Activated CD4-positive, alpha-beta memory T cell treated with anti-CD3 and anti-CD28 coated beads for 36 hours (primary cell): Measurements from ENCODE around the gene CDK18. TPM values are rescaled to one million over a fixed set of nuclear protein-coding genes. Genes with fewer than 3 reads are reported as not detected.
"Not testable (repeated sequence)": the region's sequence is repeated elsewhere in the genome, so short reads cannot be mapped to it uniquely, and the experiment has no call there.

ENCODE experiments used
- CTCF ChIA-PET: fragments of 350-600 bp; sonication (Branson Sonifier 250); formaldehyde crosslinking; loops from one replicate; lab custom pipeline; 2021; ENCODE audit warnings: antibody characterized with exemption, inconsistent platforms; lab: Charles Lee
- POLR2A ChIA-PET: fragments of 350-600 bp; sonication (Branson Sonifier 250); formaldehyde crosslinking; loops from one replicate; lab custom pipeline; 2021; ENCODE audit warnings: antibody characterized with exemption; lab: Charles Lee
- DNase-seq: peaks from one replicate; pipeline ENCODE4 v3.0.0-alpha.2; 2020
- H3K27ac Mint-ChIP-seq: one replicate; pipeline ENCODE4 v1.8.0; 2021; ENCODE audit warnings: mixed read lengths
- H3K27me3 Mint-ChIP-seq: one replicate; pipeline ENCODE4 v1.8.0; 2021; ENCODE audit warnings: mixed read lengths
- H3K36me3 Mint-ChIP-seq: one replicate; pipeline ENCODE4 v1.8.0; 2021; ENCODE audit warnings: mixed read lengths
- H3K4me1 Mint-ChIP-seq: one replicate; pipeline ENCODE4 v1.8.0; 2021; ENCODE audit warnings: low read depth, mixed read lengths
- H3K4me3 Mint-ChIP-seq: one replicate; pipeline ENCODE4 v1.8.0; 2021; ENCODE audit warnings: mild to moderate bottlenecking, mixed read lengths
- H3K9me3 Mint-ChIP-seq: one replicate; pipeline ENCODE4 v1.8.0; 2021; ENCODE audit warnings: mixed read lengths
- intact Hi-C: fragments of 100-400 bp; cut with micrococcal nuclease; formaldehyde crosslinking; loops from one replicate; pipeline ENCODE4 v1.15.1; 2023
- total RNA-seq, 2 experiments: library from RNA; stranded (reverse); gene quantifications; one replicate each; pipeline ENCODE4 v1.2.3, GENCODE V29; 2021

The CDK18 gene
- total RNA-seq, 2 experiments from 2014 or later = 2.5 to 2.6 TPM

DNA sequence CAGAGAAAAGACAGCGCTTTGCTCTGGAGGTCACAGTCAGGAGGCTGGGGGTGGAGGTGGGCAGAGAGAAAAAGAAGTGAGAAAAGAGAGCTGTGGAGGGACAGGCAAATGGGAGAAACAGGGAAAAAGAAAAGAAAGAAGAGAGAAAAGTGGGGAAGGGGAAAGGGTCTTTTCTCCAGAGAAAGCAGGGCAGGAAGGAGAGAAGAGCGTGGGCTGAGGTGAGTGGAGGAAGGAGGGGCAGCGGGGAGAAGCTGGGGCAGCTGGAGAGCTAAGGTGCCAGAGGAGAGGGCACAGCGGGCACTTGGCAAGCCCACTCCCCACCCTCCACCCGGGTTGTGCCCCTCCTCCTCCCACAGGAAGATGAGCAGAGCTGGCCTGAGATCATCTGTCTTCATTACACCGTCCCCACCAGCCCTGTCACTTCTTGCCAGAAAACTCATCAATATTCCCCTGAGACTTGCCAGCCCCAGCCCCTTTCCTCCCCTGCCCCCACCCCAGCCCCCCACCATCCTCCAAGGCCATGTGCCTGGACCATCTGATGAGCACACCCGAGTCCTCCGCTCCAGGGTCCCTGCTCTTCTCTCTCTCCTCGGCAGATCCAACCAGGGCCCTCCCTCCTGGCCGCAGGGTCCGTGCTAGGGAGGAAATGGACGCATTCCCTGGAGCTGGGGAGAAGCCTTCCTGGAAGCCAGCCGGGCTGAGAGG lies 31.6 kb upstream of the CDK18 start:
- Mint-ChIP-seq H3K9me3 (peaks cover 18% of the 10 kb centered on the region), H3K27me3 (peaks cover 33% of the 10 kb centered on the region), H3K27ac (no peak overlapping the region), H3K4me3 (no peak overlapping the region), H3K4me1 (no peaks in the 10 kb centered on the region), H3K36me3 (peaks cover 11% of the 10 kb centered on the region)
- ChIA-PET POLR2A (no interaction called here), CTCF (interaction anchor here (1.5 to 10.3 kb wide), 4 partner anchors 14 to 51 kb away, joined by 3 to 75 read pairs (median 4); no protein-coding TSS in a partner anchor)
- intact Hi-C loops = no loop called here
- DNase-seq = no peak

GRCh38 chr1:205473475-205473874 lies 31.0 kb upstream of the CDK18 start:
- ChIA-PET POLR2A (no interaction called here), CTCF (interaction anchor here (1.5 to 10.3 kb wide), 4 partner anchors 13 to 50 kb away, joined by 3 to 75 read pairs (median 4); no protein-coding TSS in a partner anchor)
- Mint-ChIP-seq H3K27me3 (peaks cover 33% of the 10 kb centered on the region), H3K4me3 (no peak overlapping the region), H3K4me1 (no peaks in the 10 kb centered on the region), H3K27ac (no peak overlapping the region), H3K9me3 (peaks cover 18% of the 10 kb centered on the region), H3K36me3 (peaks cover 11% of the 10 kb centered on the region)
- no peak for DNase-seq
- intact Hi-C loops = no loop called here

DNA sequence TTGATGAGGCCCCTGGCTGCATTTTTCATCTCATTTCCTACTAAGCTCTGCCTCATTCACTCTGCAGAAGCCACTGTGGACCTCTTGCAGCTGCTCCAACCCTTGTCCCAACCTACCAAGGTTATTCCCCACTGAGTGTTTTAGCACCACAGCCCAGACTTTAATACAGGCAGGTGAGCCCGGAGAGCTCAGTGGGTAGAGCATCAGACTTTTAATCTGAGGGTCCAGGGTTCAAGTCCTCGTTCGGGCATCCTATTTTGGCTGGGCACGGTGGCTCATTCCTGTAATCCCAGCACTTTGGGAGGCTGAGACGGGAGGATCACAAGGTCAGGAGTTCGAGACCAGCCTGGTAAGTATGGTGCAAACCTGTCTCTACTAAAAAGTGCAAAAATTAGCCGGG lies 30.5 kb upstream of the CDK18 start:
- peaks cover 18% of the 10 kb centered on the region for H3K9me3 Mint-ChIP-seq
- H3K4me1 Mint-ChIP-seq = no peaks in the 10 kb centered on the region
- CTCF ChIA-PET = interaction anchor here (1.5 to 10.3 kb wide), 4 partner anchors 13 to 50 kb away, joined by 3 to 75 read pairs (median 4); no protein-coding TSS in a partner anchor
- peaks cover 11% of the 10 kb centered on the region for H3K36me3 Mint-ChIP-seq
- no peak overlapping the region for H3K4me3 Mint-ChIP-seq
- intact Hi-C loops = no loop called here
- no peak for DNase-seq
- H3K27me3 Mint-ChIP-seq = peaks cover 33% of the 10 kb centered on the region
- no peak overlapping the region for H3K27ac Mint-ChIP-seq
- POLR2A ChIA-PET = no interaction called here

DNA sequence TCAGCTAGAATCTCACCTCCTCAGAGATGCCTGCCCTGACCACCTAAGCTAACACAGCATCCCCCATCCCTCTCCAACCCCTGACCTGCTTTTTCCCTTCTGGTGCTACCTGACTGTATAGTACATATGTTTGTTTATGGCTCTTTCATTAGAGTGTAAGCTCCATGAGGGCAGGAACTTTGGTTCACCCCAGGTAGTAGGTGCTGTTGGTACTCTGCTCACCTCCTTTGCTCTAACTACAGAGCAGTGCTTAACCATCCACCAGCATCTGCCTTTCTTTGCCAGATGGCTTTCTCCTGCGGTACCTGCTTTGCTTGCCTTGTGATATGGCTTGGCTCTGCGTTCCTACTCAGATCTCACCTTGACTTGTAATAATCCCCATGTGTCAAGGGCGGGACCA lies 29.9 kb upstream of the CDK18 start:
- ChIA-PET POLR2A (no interaction called here), CTCF (interaction anchor here (0.7 to 10.3 kb wide), 6 partner anchors 12 to 122 kb away, joined by 4 to 75 read pairs (median 4); no protein-coding TSS in a partner anchor)
- Mint-ChIP-seq H3K27ac (no peak overlapping the region), H3K36me3 (peaks cover 11% of the 10 kb centered on the region), H3K27me3 (peaks cover 31% of the 10 kb centered on the region), H3K9me3 (peaks cover 18% of the 10 kb centered on the region), H3K4me3 (no peak overlapping the region), H3K4me1 (peaks cover 1% of the 10 kb centered on the region)
- no peak for DNase-seq
- intact Hi-C loops = no loop called here

GRCh38 chr1:205475855-205476254 lies 28.6 kb upstream of the CDK18 start:
- POLR2A ChIA-PET = no interaction called here
- no peak overlapping the region for H3K4me3 Mint-ChIP-seq
- intact Hi-C loops = no loop called here

GRCh38 chr1:205476648-205477047 lies 27.8 kb upstream of the CDK18 start:
- H3K27ac Mint-ChIP-seq = no peak overlapping the region
- POLR2A ChIA-PET = no interaction called here
- H3K36me3 Mint-ChIP-seq = peaks cover 11% of the 10 kb centered on the region
- H3K27me3 Mint-ChIP-seq = peaks cover 32% of the 10 kb centered on the region
- DNase-seq = no peak
- intact Hi-C loops = no loop called here
- no peak overlapping the region for H3K4me3 Mint-ChIP-seq
- CTCF ChIA-PET = interaction anchor here (1.7 to 10.3 kb wide), 2 partner anchors 10 to 47 kb away, joined by 6 to 75 read pairs; no protein-coding TSS in a partner anchor
- peaks cover 22% of the 10 kb centered on the region for H3K4me1 Mint-ChIP-seq
- H3K9me3 Mint-ChIP-seq = peaks cover 18% of the 10 kb centered on the region

More at GRCh38 chr1:205475855-205476254, 28.6 kb upstream of the CDK18 start:
- peaks cover 14% of the 10 kb centered on the region for H3K4me1 Mint-ChIP-seq
- no peak overlapping the region for H3K27ac Mint-ChIP-seq
- no peak for DNase-seq
- H3K9me3 Mint-ChIP-seq = peaks cover 18% of the 10 kb centered on the region
- CTCF ChIA-PET = interaction anchor here (0.6 to 10.3 kb wide), 5 partner anchors 11 to 123 kb away, joined by 3 to 75 read pairs (median 4); no protein-coding TSS in a partner anchor
- peaks cover 11% of the 10 kb centered on the region for H3K36me3 Mint-ChIP-seq
- peaks cover 31% of the 10 kb centered on the region for H3K27me3 Mint-ChIP-seq

DNA sequence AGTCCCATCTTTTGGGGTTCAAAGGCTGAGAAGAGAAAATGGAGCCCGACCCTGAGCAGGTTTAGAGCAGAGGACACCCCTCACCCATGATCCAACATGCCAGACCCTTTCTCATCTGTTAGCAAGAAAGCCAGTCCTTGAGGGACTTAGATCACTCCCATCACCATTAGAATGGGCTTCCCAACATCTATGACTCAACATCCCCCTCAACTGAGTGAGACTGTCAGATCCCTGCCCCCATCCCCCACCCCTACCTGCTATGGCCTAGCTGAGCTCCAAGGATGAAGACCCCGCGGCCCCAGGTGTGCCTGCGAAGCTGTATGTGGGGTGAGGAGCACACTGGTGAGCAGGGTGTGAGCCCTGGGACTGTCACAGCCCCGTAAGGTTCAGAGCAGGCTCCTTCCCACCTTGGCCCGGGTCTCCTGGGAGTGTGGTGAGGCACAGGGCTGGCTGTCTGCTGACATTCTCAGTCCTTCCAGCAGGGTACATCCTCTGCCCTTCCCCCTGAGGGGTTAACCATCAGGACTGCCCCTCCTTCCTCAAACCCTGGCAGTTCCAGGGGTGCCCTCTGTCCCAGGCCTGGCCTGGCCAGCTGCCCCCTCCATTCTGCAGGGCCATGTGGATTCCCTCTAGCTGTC lies 27.2 kb upstream of the CDK18 start:
- H3K36me3 Mint-ChIP-seq = peaks cover 11% of the 10 kb centered on the region
- no peak overlapping the region for H3K4me3 Mint-ChIP-seq
- CTCF ChIA-PET = interaction anchor here (1.7 to 10.3 kb wide), 4 partner anchors 10 to 123 kb away, joined by 6 to 75 read pairs (median 15); no protein-coding TSS in a partner anchor
- intact Hi-C loops = no loop called here
- H3K27ac Mint-ChIP-seq = no peak overlapping the region
- H3K9me3 Mint-ChIP-seq = peaks cover 18% of the 10 kb centered on the region
- POLR2A ChIA-PET = no interaction called here
- H3K27me3 Mint-ChIP-seq = peaks cover 28% of the 10 kb centered on the region
- peaks cover 22% of the 10 kb centered on the region for H3K4me1 Mint-ChIP-seq
- no peak for DNase-seq

DNA sequence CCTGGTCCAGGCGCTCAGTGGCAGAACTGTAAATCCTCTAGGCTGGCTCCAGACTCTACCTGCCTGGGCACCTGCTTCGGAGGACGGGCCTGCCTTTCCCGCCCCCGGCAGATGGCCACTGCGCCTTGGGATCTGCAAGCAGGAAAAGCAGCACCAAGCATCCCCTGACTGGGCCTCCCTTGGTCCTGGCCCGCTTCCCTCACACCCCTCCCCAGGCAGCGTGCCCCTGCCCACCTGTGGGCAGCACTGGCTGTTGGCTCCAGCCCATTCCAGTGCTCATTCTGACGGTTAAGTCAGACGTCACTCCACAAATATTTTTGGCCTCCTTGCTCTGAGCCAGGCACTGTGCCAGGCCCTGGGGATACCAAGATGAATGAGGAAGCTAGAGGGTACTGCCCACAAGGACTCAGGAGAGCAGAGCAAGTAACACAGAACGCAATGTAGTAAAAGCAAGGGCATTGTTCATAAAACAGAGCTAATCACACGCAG lies 26.7 kb upstream of the CDK18 start:
- Mint-ChIP-seq H3K27me3 (peaks cover 22% of the 10 kb centered on the region), H3K27ac (no peak overlapping the region), H3K9me3 (peaks cover 18% of the 10 kb centered on the region), H3K36me3 (peaks cover 11% of the 10 kb centered on the region), H3K4me3 (no peak overlapping the region), H3K4me1 (peaks cover 22% of the 10 kb centered on the region)
- POLR2A ChIA-PET = no interaction called here
- CTCF ChIA-PET = interaction anchor here (1.1 to 10.3 kb wide), 6 partner anchors 9 to 142 kb away, joined by 3 to 75 read pairs (median 8); no protein-coding TSS in a partner anchor
- DNase-seq = no peak
- intact Hi-C loops = no loop called here

DNA sequence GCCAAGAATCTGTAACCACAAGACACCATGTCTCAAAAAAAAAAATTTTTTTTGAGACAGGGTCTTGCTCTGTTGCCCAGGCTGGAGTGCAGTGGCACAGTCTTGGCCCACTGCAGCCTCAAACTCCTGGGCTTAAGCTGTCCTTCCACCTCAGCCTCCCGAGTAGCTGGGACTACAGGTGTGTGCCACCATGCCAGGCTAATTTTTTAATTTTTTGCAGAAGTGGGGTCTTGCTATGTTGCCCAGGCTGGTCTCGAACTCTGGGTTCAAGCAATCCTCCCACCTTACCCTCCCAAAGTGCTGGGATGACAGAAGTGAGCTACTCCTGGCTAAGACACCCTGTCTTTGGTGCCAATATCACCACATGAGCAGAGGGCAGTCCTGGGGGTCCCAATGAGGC lies 25.5 kb upstream of the CDK18 start:
- H3K4me3 Mint-ChIP-seq, DNase-seq, POLR2A ChIA-PET, H3K27ac Mint-ChIP-seq, intact Hi-C loops: not testable (repeated sequence)
- peaks cover 18% of the 10 kb centered on the region for H3K27me3 Mint-ChIP-seq
- H3K9me3 Mint-ChIP-seq = peaks cover 18% of the 10 kb centered on the region
- CTCF ChIA-PET = interaction anchor here (1.1 to 10.3 kb wide), 7 partner anchors 8 to 143 kb away, joined by 3 to 75 read pairs (median 7); no protein-coding TSS in a partner anchor
- H3K4me1 Mint-ChIP-seq = peaks cover 22% of the 10 kb centered on the region
- peaks cover 11% of the 10 kb centered on the region for H3K36me3 Mint-ChIP-seq

GRCh38 chr1:205480349-205480985 lies 24.0 kb upstream of the CDK18 start:
- Mint-ChIP-seq H3K4me1 (peaks cover 22% of the 10 kb centered on the region), H3K36me3 (peaks cover 2% of the 10 kb centered on the region), H3K4me3 (peak overlapping the region; percentile 10), H3K9me3 (peaks cover 7% of the 10 kb centered on the region), H3K27ac (peak overlapping the region; percentile 61), H3K27me3 (peaks cover 12% of the 10 kb centered on the region)
- CTCF ChIA-PET = interaction anchor here (0.6 to 3.6 kb wide), 7 partner anchors 44 to 155 kb away, joined by 3 to 21 read pairs (median 3); no protein-coding TSS in a partner anchor
- peak; percentile 82 for DNase-seq
- POLR2A ChIA-PET = no interaction called here
- intact Hi-C loops = loop anchor here (5.0 kb wide), 1 partner anchor 38 kb away; no protein-coding TSS in a partner anchor

- peaks cover 16% of the 10 kb centered on the region for H3K27me3 Mint-ChIP-seq
- POLR2A ChIA-PET = no interaction called here
- H3K4me1 Mint-ChIP-seq = peaks cover 22% of the 10 kb centered on the region
- H3K4me3 Mint-ChIP-seq = no peak overlapping the region
- CTCF ChIA-PET = interaction anchor here (0.9 to 9.2 kb wide), 6 partner anchors 43 to 208 kb away, joined by 3 to 133 read pairs (median 4); no protein-coding TSS in a partner anchor
- DNase-seq = no peak
- peak overlapping the region; percentile 77 for H3K27ac Mint-ChIP-seq
- H3K36me3 Mint-ChIP-seq = no peaks in the 10 kb centered on the region
- no peaks in the 10 kb centered on the region for H3K9me3 Mint-ChIP-seq
- intact Hi-C loops = loop anchor here (5.0 kb wide), 1 partner anchor 39 kb away; no protein-coding TSS in a partner anchor
These were observed 23.3 kb upstream of the CDK18 start for GRCh38 chr1:205481218-205481617.
